Measurements from ENCODE around the gene ANK3. TPM values are rescaled to one million over a fixed set of nuclear protein-coding genes. Genes with fewer than 3 reads are reported as not detected.

Gene ANK3
- polyA plus RNA-seq, 1 donor from 2014 or later: 114 TPM

- Histone ChIP-seq H3K27me3 (ENCODE audit: insufficient read depth, low read depth, low read length) (no peaks in the 10 kb centered on the region), H3F3A (ENCODE audit: insufficient read depth, low read length, poor library complexity, severe bottlenecking) (no peaks in the 10 kb centered on the region)
Measured at GRCh38 chr10:60086421-60086820, 303.3 kb downstream of the ANK3 start.

GRCh38 chr10:60082744-60083344 lies 306.8 kb downstream of the ANK3 start:
- H3F3A ChIP-seq (ENCODE audit: insufficient read depth, low read length, poor library complexity, severe bottlenecking): no peaks in the 10 kb centered on the region
- H3K9me3 ChIP-seq (ENCODE audit: low read length): no peaks in the 10 kb centered on the region
- no peak for TF ChIP-seq TAF1 (IDR thresholded peaks at IDR 0.05; ENCODE audit: low read depth)
- no peak for TF ChIP-seq EZH2 (IDR thresholded peaks at IDR 0.05; ENCODE audit: borderline replicate concordance, insufficient read depth, low read length, poor library complexity, severe bottlenecking)
- TF ChIP-seq REST (IDR thresholded peaks at IDR 0.05; ENCODE audit: borderline replicate concordance): no peak
- no peak for TF ChIP-seq RAD21 (conservative IDR thresholded peaks at IDR 0.05)
- TF ChIP-seq CTCF (IDR thresholded peaks at IDR 0.05; ENCODE audit: poor library complexity, severe bottlenecking): no peak
- no peak overlapping the region for H2AFZ ChIP-seq (ENCODE audit: low read depth, low read length)
- H3K27me3 ChIP-seq (ENCODE audit: insufficient read depth, low read depth, low read length): no peaks in the 10 kb centered on the region
- no peaks in the 10 kb centered on the region for H3K79me2 ChIP-seq (replicated peaks; ENCODE audit: insufficient read depth, low read length)
- H3K9ac ChIP-seq (ENCODE audit: low read length): no peak overlapping the region
- H3K27ac ChIP-seq (ENCODE audit: low read length): no peak overlapping the region
- peaks cover 33% of the 10 kb centered on the region for H3K36me3 ChIP-seq (ENCODE audit: insufficient read depth, low read length)
- H3K4me2 ChIP-seq (ENCODE audit: low read length): no peak overlapping the region
- no peak overlapping the region for H3K4me3 ChIP-seq (ENCODE audit: low read length)
- H4K20me1 ChIP-seq (ENCODE audit: insufficient read depth): no peaks in the 10 kb centered on the region
- no peaks in the 10 kb centered on the region for H3K9me2 ChIP-seq (ENCODE audit: insufficient read depth, low read length)

More at GRCh38 chr10:60086421-60086820, 303.3 kb downstream of the ANK3 start:
- H3K36me3 ChIP-seq (ENCODE audit: insufficient read depth, low read length): peaks cover 20% of the 10 kb centered on the region
- H3K9me2 ChIP-seq (ENCODE audit: insufficient read depth, low read length): no peaks in the 10 kb centered on the region
- no peak overlapping the region for H3K4me2 ChIP-seq (ENCODE audit: low read length)
- no peaks in the 10 kb centered on the region for H3K79me2 ChIP-seq (replicated peaks; ENCODE audit: insufficient read depth, low read length)
- no peaks in the 10 kb centered on the region for H3K9me3 ChIP-seq (ENCODE audit: low read length)
- no peak overlapping the region for H3K27ac ChIP-seq (ENCODE audit: low read length)
- TF ChIP-seq SMC3 (conservative IDR thresholded peaks at IDR 0.05; ENCODE audit: poor library complexity) (no peak), POLR2AphosphoS5 (IDR thresholded peaks at IDR 0.05) (no peak), MXI1 (conservative IDR thresholded peaks at IDR 0.05; ENCODE audit: poor library complexity, severe bottlenecking) (no peak), TAF1 (IDR thresholded peaks at IDR 0.05; ENCODE audit: low read depth) (no peak)
- H3K4me3 ChIP-seq (ENCODE audit: low read length): no peak overlapping the region
- H3K9ac ChIP-seq (ENCODE audit: low read length): no peak overlapping the region
- H4K20me1 ChIP-seq (ENCODE audit: insufficient read depth): no peaks in the 10 kb centered on the region
- no peak overlapping the region for H2AFZ ChIP-seq (ENCODE audit: low read depth, low read length)

GRCh38 chr10:60082341-60082740 lies 307.3 kb downstream of the ANK3 start:
- Histone ChIP-seq H3K27ac (ENCODE audit: low read length) (no peak overlapping the region), H3K9ac (ENCODE audit: low read length) (no peak overlapping the region), H3K4me3 (ENCODE audit: low read length) (no peak overlapping the region), H2AFZ (ENCODE audit: low read depth, low read length) (no peak overlapping the region), H3K9me2 (ENCODE audit: insufficient read depth, low read length) (no peaks in the 10 kb centered on the region), H3K4me2 (ENCODE audit: low read length) (no peak overlapping the region), H3K36me3 (ENCODE audit: insufficient read depth, low read length) (peaks cover 33% of the 10 kb centered on the region), H4K20me1 (ENCODE audit: insufficient read depth) (no peaks in the 10 kb centered on the region), H3K79me2 (replicated peaks; ENCODE audit: insufficient read depth, low read length) (no peaks in the 10 kb centered on the region), H3K27me3 (ENCODE audit: insufficient read depth, low read depth, low read length) (no peaks in the 10 kb centered on the region), H3K9me3 (ENCODE audit: low read length) (no peaks in the 10 kb centered on the region), H3F3A (ENCODE audit: insufficient read depth, low read length, poor library complexity, severe bottlenecking) (no peaks in the 10 kb centered on the region)
- no peak for TF ChIP-seq CTCF (IDR thresholded peaks at IDR 0.05; ENCODE audit: poor library complexity, severe bottlenecking)
- TF ChIP-seq EZH2 (IDR thresholded peaks at IDR 0.05; ENCODE audit: borderline replicate concordance, insufficient read depth, low read length, poor library complexity, severe bottlenecking): no peak
- no peak for TF ChIP-seq MXI1 (conservative IDR thresholded peaks at IDR 0.05; ENCODE audit: poor library complexity, severe bottlenecking)
- TF ChIP-seq SMC3 (conservative IDR thresholded peaks at IDR 0.05; ENCODE audit: poor library complexity): no peak
- TF ChIP-seq EP300 (conservative IDR thresholded peaks at IDR 0.05; ENCODE audit: poor library complexity, severe bottlenecking): no peak
- no peak for TF ChIP-seq RAD21 (conservative IDR thresholded peaks at IDR 0.05)
- no peak for TF ChIP-seq POLR2AphosphoS5 (IDR thresholded peaks at IDR 0.05)
- TF ChIP-seq TAF1 (IDR thresholded peaks at IDR 0.05; ENCODE audit: low read depth): no peak
- TF ChIP-seq REST (IDR thresholded peaks at IDR 0.05; ENCODE audit: borderline replicate concordance): no peak
